Uterus (tissue), 4 donors: ENCODE results near the gene DDX17. TPM values are rescaled to one million over a fixed set of nuclear protein-coding genes. Genes with fewer than 3 reads are reported as not detected.

Experiments
- DNase-seq, 2 donors: peaks; one replicate each; pipeline ENCODE4 v3.0.0-alpha.2; 2019 to 2020
- H3K27ac ChIP-seq, 2 donors: fragments of 200-600 bp; sonication (generic); 1 replicate in 1 of 2; 2 replicates in 1 of 2; pipeline ENCODE4 v1.5.1; 2016 to 2018
- H3K27me3 ChIP-seq, 2 donors: fragments of 200-600 bp; sonication (generic); one replicate each; pipeline ENCODE4 v1.5.1; 2018 to 2019; ENCODE audit warnings: control low read depth in 1 of 2
- H3K36me3 ChIP-seq, 2 donors: fragments of 200-600 bp; sonication (generic); one replicate each; pipeline ENCODE4 v1.5.1; 2019; ENCODE audit warnings: control low read depth in 1 of 2
- H3K4me1 ChIP-seq, 2 donors: fragments of 200-600 bp; sonication (generic); one replicate each; pipeline ENCODE4 v1.5.1; 2018 to 2019; ENCODE audit warnings: control low read depth in 1 of 2
- H3K4me3 ChIP-seq, 2 donors: fragments of 200-600 bp; sonication (generic); 1 replicate in 1 of 2; 2 replicates in 1 of 2; pipeline ENCODE4 v1.5.1; 2018 to 2019; ENCODE audit warnings: mild to moderate bottlenecking in 1 of 2
- H3K9me3 ChIP-seq, 2 donors: fragments of 200-600 bp; sonication (generic); one replicate each; pipeline ENCODE4 v1.5.1; 2019; ENCODE audit warnings: control low read depth in 1 of 2
- CTCF ChIP-seq, 4 experiments: fragments of 200-600 bp in 2 of 4; fragments of 450-650 bp in 2 of 4; sonication (generic) in 2 of 4; IDR thresholded peaks; one replicate each; pipeline ENCODE4 v1.5.1; 2016 to 2019; ENCODE audit warnings: antibody characterized with exemption in 4 of 4, mild to moderate bottlenecking in 2 of 4, moderate library complexity in 1 of 4
- POLR2A ChIP-seq, 2 donors: fragments of 450-650 bp; IDR thresholded peaks; one replicate each; pipeline ENCODE4 v1.6.1; 2016; ENCODE audit warnings: antibody characterized with exemption in 2 of 2, mild to moderate bottlenecking in 1 of 2, moderate library complexity in 1 of 2
- intact Hi-C: fragments of 100-400 bp; cut with DNase I; formaldehyde crosslinking; loops from one replicate; pipeline ENCODE4 v1.15.1; 2023; ENCODE audit warnings: low total_unique reads
- total RNA-seq, 4 donors: library from RNA; depleted of rRNA in 3 of 4; stranded (reverse); fragments of >200 nt in 3 of 4; gene quantifications; one replicate each; pipeline versions ENCODE4 v1.1.0 to v1.2.4, GENCODE V29; 2014 to 2023
- donor health status: DM: yes; HTN: yes; CAD: no.

DDX17 gene
- total RNA-seq, 4 donors from 2014 or later, result 441 to 971 (median 665) TPM

GRCh38 chr22:38437416-38437815 lies 68.7 kb downstream of the DDX17 start:
- no peak overlapping the region for H3K27ac ChIP-seq
- H3K9me3 ChIP-seq, result no peaks in the 10 kb centered on the region
- H3K4me1 ChIP-seq, result no peaks in the 10 kb centered on the region
- no peaks in the 10 kb centered on the region for H3K27me3 ChIP-seq
- TF ChIP-seq POLR2A (IDR thresholded peaks at IDR 0.05) (no peak), CTCF (IDR thresholded peaks at IDR 0.05) (no peak)
- H3K4me3 ChIP-seq, result no peak overlapping the region
- intact Hi-C loops, result no loop called here
- DNase-seq, result no peak
- no peaks in the 10 kb centered on the region for H3K36me3 ChIP-seq

DNA sequence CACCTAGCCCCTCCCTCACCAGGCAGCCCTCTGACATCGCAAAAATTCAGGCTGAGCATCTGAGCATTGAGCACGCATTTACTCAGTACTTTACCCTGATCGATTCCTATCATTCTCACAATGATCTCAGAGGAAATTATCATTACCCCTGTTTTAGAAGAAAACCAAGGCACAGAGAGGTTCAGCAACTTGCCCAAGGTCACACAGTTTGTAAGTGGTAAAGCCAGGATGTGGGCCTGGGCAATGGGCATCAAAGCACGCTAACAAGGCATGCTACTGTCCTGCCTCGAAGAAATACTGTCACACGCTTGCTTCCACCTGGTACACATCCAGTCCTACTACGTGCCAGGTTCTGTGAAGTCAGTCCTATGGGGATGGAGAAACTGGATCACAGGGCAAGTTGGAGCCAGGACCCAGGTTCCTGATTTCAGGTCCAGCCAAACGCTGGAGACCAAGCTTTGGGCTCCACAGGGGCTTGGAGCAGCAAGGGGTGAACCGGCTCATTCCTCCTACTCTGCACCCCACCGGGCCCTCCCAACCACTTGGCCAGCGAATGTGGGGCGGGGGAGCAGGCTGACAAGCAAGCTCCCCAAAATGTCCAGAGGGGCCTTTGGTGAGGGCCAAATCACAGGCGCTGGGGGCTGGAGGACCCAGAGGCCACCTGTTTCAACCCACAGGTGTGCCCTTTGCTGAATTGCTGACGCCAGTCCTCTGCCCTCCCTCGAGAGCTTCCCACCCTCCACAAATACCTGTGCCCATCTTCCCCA lies 69.3 kb downstream of the DDX17 start:
- Histone ChIP-seq H3K9me3 (no peaks in the 10 kb centered on the region), H3K4me3 (no peak overlapping the region), H3K27me3 (no peaks in the 10 kb centered on the region), H3K36me3 (no peaks in the 10 kb centered on the region), H3K27ac (no peak overlapping the region), H3K4me1 (no peaks in the 10 kb centered on the region)
- intact Hi-C loops, result no loop called here
- no peak for TF ChIP-seq CTCF (IDR thresholded peaks at IDR 0.05)
- no peak for TF ChIP-seq POLR2A (IDR thresholded peaks at IDR 0.05)
- no peak for DNase-seq

DNA sequence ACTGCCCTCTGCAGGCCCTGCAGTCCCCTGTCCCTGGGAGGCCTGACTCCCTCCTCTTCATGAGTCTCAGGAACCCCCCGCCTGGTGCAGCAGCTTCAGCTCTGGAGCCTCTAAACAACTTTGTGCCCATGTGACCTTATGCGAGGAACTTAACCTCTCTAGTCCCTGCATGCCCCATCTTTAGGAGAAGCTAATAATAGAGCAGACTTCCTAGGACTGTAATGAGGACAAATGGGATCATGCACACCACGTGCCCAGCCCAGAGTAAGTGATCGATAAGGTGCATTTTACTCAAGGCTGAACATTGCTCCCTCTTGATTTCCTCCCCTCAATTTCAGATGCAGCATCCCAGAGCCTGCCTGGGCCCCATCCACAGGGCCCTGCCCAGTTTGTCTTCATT lies 70.1 kb downstream of the DDX17 start:
- Histone ChIP-seq H3K4me1 (no peaks in the 10 kb centered on the region), H3K36me3 (no peaks in the 10 kb centered on the region), H3K9me3 (no peaks in the 10 kb centered on the region), H3K27ac (no peak overlapping the region), H3K27me3 (no peaks in the 10 kb centered on the region), H3K4me3 (no peak overlapping the region)
- no peak for TF ChIP-seq POLR2A (IDR thresholded peaks at IDR 0.05)
- TF ChIP-seq CTCF (IDR thresholded peaks at IDR 0.05), result no peak
- intact Hi-C loops, result no loop called here
- DNase-seq, result no peak

DNA sequence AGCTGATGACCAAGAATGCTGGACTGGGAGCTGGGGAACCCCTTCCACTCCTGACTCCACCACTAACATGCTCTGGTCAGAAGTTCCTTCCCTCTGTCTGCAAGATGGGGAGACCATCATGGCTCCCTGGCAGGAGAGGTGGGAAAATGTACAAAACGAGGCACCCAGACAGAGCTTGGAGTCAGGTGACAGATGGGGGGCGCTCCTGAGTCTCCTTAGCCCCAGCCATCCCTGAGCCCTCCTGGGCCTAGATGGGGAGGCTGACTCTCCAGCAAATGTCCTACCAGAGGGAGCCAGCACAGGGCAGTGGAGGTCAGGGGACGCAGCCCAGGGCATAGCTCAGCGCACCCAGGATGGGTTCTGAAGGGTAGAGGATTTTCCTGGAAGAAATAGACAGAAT lies 71.1 kb downstream of the DDX17 start:
- no peak for TF ChIP-seq CTCF (IDR thresholded peaks at IDR 0.05)
- TF ChIP-seq POLR2A (IDR thresholded peaks at IDR 0.05), result no peak
- no peaks in the 10 kb centered on the region for H3K27me3 ChIP-seq
- no peak overlapping the region for H3K27ac ChIP-seq
- H3K4me1 ChIP-seq, result no peaks in the 10 kb centered on the region
- intact Hi-C loops, result no loop called here
- no peak overlapping the region for H3K4me3 ChIP-seq
- H3K36me3 ChIP-seq, result no peaks in the 10 kb centered on the region
- DNase-seq, result no peak
- no peaks in the 10 kb centered on the region for H3K9me3 ChIP-seq

DNA sequence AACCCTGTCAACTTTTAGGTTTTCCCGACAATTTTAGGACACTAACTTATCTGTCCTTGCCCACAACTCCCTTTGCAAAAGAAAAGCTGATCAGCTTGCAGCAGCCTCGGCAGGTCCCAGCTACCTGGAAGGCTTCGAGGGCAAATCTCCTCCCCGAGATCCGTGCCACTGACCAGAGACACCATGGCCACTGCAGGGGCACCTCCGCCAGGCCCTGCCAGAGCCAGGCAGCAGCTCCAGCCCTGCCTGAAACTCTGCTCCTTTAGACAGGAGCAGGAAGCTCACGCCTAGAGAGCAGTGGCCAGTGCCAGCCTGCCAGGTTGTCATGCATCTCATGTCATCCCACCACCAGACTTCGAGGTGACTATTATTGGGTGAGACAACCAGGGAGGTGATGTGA lies 72.2 kb downstream of the DDX17 start:
- intact Hi-C loops, result no loop called here
- Histone ChIP-seq H3K9me3 (no peaks in the 10 kb centered on the region), H3K27me3 (no peaks in the 10 kb centered on the region), H3K4me3 (no peak overlapping the region), H3K27ac (no peak overlapping the region), H3K36me3 (no peaks in the 10 kb centered on the region), H3K4me1 (no peaks in the 10 kb centered on the region)
- no peak for DNase-seq
- TF ChIP-seq CTCF (IDR thresholded peaks at IDR 0.05), result no peak
- TF ChIP-seq POLR2A (IDR thresholded peaks at IDR 0.05), result no peak

Other genes with a start within 250 kb of the DDX17 start
- 10 to 100 TPM; 31.7 to 70.4 (median 50.7) TPM for gene TMEM184B, start 233.3 kb downstream of the DDX17 start, total RNA-seq
- gene CSNK1E, start 188.9 kb downstream of the DDX17 start, total RNA-seq, result 100 to 1,000 TPM in 2 of 4 donors, 10 to 100 TPM in 2; 22.1 to 171 (median 100) TPM
- gene KCNJ4, start 51.1 kb downstream of the DDX17 start, total RNA-seq, result 1 to 10 TPM in 1 of 4 donors, under 1 TPM in 1, not detected in 2; 0.21 to 1.1 TPM
- gene KDELR3, start 38.2 kb downstream of the DDX17 start, total RNA-seq, result 10 to 100 TPM in 1 of 4 donors, 1 to 10 TPM in 1, under 1 TPM in 1, not detected in 1; 0.77 to 43.1 (median 4.7) TPM
- gene DMC1, start 63.9 kb upstream of the DDX17 start, total RNA-seq, result 1 to 10 TPM in 2 of 4 donors, under 1 TPM in 1, not detected in 1; 0.26 to 8.4 (median 5.2) TPM
- 10 to 100 TPM in 1 of 4 donors, 1 to 10 TPM in 3; 1.5 to 10.4 (median 4.6) TPM for gene FAM227A, start 150.1 kb upstream of the DDX17 start, total RNA-seq
- gene CBY1, start 150.3 kb upstream of the DDX17 start, total RNA-seq, result 10 to 100 TPM; 10.5 to 42.8 (median 28.6) TPM
- 10 to 100 TPM; 17.6 to 62.5 (median 48.4) TPM for gene TOMM22, start 175.6 kb upstream of the DDX17 start, total RNA-seq
- gene JOSD1, start 194.6 kb upstream of the DDX17 start, total RNA-seq, result 10 to 100 TPM; 24.4 to 57.9 (median 40.2) TPM
- 10 to 100 TPM; 16.2 to 71.5 (median 56.1) TPM for gene GTPBP1, start 199.6 kb upstream of the DDX17 start, total RNA-seq
- gene SUN2, start 249.7 kb upstream of the DDX17 start, total RNA-seq, result 100 to 1,000 TPM; 118 to 285 (median 175) TPM